Muscle of arm (tissue), 12 donors: ENCODE data around the gene SPAG5. TPM values are rescaled to one million over a fixed set of nuclear protein-coding genes. Genes with fewer than 3 reads are reported as not detected.

Source experiments
- polyA plus RNA-seq, 12 donors: library from polyadenylated mRNA; unstranded; fragments of 120-200 nt; gene quantifications; one replicate each; pipeline ENCODE4 v1.2.1, GENCODE V29; 2013; ENCODE audit not compliant: insufficient read length in 12 of 12

Gene SPAG5
- polyA plus RNA-seq, 12 donors = 13.4 to 40.4 (median 20.9) TPM; not detected in 1

Other genes with a start within 250 kb of the SPAG5 start
- gene POLDIP2, start 241.5 kb downstream of the SPAG5 start, polyA plus RNA-seq = 10 to 100 TPM in 11 of 12 donors, not detected in 1; 30.2 to 63.0 (median 57.6) TPM
- not detected for gene SEBOX, start 233.8 kb downstream of the SPAG5 start, polyA plus RNA-seq
- gene VTN, start 228.7 kb downstream of the SPAG5 start, polyA plus RNA-seq = 10 to 100 TPM in 1 of 12 donors, 1 to 10 TPM in 2, under 1 TPM in 7, not detected in 2; 0.34 to 13.8 (median 0.63) TPM
- gene SARM1, start 227.3 kb downstream of the SPAG5 start, polyA plus RNA-seq = 10 to 100 TPM in 1 of 12 donors, 1 to 10 TPM in 10, not detected in 1; 4.3 to 21.5 (median 5.4) TPM
- gene SLC46A1, start 192.8 kb downstream of the SPAG5 start, polyA plus RNA-seq = 10 to 100 TPM in 3 of 12 donors, 1 to 10 TPM in 8, not detected in 1; 6.3 to 10.2 (median 9.0) TPM
- 10 to 100 TPM in 1 of 12 donors, under 1 TPM in 1, not detected in 10; 0.12 to 18.2 TPM for gene SLC13A2, start 125.4 kb downstream of the SPAG5 start, polyA plus RNA-seq
- gene FOXN1, start 92.7 kb downstream of the SPAG5 start, polyA plus RNA-seq = 10 to 100 TPM in 1 of 12 donors, 1 to 10 TPM in 2, under 1 TPM in 1, not detected in 8; 0.13 to 10.7 (median 2.1) TPM
- gene UNC119, start 46.4 kb downstream of the SPAG5 start, polyA plus RNA-seq = 10 to 100 TPM in 11 of 12 donors, not detected in 1; 10.0 to 35.2 (median 14.3) TPM
- gene PIGS, start 27.5 kb downstream of the SPAG5 start, polyA plus RNA-seq = 10 to 100 TPM in 11 of 12 donors, not detected in 1; 35.5 to 66.0 (median 45.0) TPM
- 1 to 10 TPM in 9 of 12 donors, under 1 TPM in 1, not detected in 2; 0.85 to 7.5 (median 2.1) TPM for gene ALDOC, start 22.1 kb downstream of the SPAG5 start, polyA plus RNA-seq
- gene RSKR, start 15.2 kb upstream of the SPAG5 start, polyA plus RNA-seq = 10 to 100 TPM in 9 of 12 donors, 1 to 10 TPM in 2, not detected in 1; 8.0 to 32.5 (median 16.8) TPM
- 10 to 100 TPM in 11 of 12 donors, not detected in 1; 47.5 to 88.6 (median 53.1) TPM for gene BLTP2, start 46.1 kb upstream of the SPAG5 start, polyA plus RNA-seq
- 10 to 100 TPM in 11 of 12 donors, not detected in 1; 31.3 to 49.8 (median 39.7) TPM for gene SDF2, start 62.9 kb upstream of the SPAG5 start, polyA plus RNA-seq
- gene SUPT6H, start 63.2 kb upstream of the SPAG5 start, polyA plus RNA-seq = 10 to 100 TPM in 11 of 12 donors, not detected in 1; 36.7 to 76.8 (median 40.9) TPM
- 1 to 10 TPM in 10 of 12 donors, not detected in 2; 1.6 to 9.0 (median 2.5) TPM for gene PROCA1, start 112.9 kb upstream of the SPAG5 start, polyA plus RNA-seq
- 10 to 100 TPM in 11 of 12 donors, not detected in 1; 49.7 to 98.2 (median 66.4) TPM for gene RAB34, start 118.8 kb upstream of the SPAG5 start, polyA plus RNA-seq
- gene RPL23A, start 121.0 kb upstream of the SPAG5 start, polyA plus RNA-seq = 1,000 to 10,000 TPM in 9 of 12 donors, 100 to 1,000 TPM in 2, not detected in 1; 515 to 1,778 (median 1,509) TPM
- 1 to 10 TPM in 10 of 12 donors, not detected in 2; 2.5 to 5.4 (median 3.4) TPM for gene TLCD1, start 127.2 kb upstream of the SPAG5 start, polyA plus RNA-seq
- 1 to 10 TPM in 11 of 12 donors, not detected in 1; 1.8 to 7.8 (median 2.6) TPM for gene NEK8, start 129.8 kb upstream of the SPAG5 start, polyA plus RNA-seq
- 10 to 100 TPM in 11 of 12 donors, not detected in 1; 39.4 to 93.0 (median 48.8) TPM for gene TRAF4, start 145.0 kb upstream of the SPAG5 start, polyA plus RNA-seq
- gene FAM222B, start 243.8 kb upstream of the SPAG5 start, polyA plus RNA-seq = 10 to 100 TPM in 11 of 12 donors, not detected in 1; 10.4 to 21.4 (median 12.9) TPM